BLaER1 (cell line): ENCODE results near the gene ARHGAP25.

Experiments
- H3K27ac ChIP-seq: shearing (Covaris generic); formaldehyde crosslinking; 2 replicates; pipeline ENCODE4 v1.8.1; 2022
- H3K27me3 ChIP-seq: shearing (Covaris generic); formaldehyde crosslinking; 2 replicates; pipeline ENCODE4 v1.8.1; 2022
- H3K36me3 ChIP-seq: shearing (Covaris generic); formaldehyde crosslinking; 2 replicates; pipeline ENCODE4 v1.8.1; 2022
- H3K4me1 ChIP-seq: shearing (Covaris generic); formaldehyde crosslinking; 2 replicates; pipeline ENCODE4 v1.8.1; 2022
- H3K4me2 ChIP-seq: shearing (Covaris generic); formaldehyde crosslinking; 2 replicates; pipeline ENCODE4 v1.8.1; 2022
- H3K4me3 ChIP-seq: shearing (Covaris generic); formaldehyde crosslinking; 2 replicates; pipeline ENCODE4 v1.8.1; 2022
- H3K9ac ChIP-seq: shearing (Covaris generic); formaldehyde crosslinking; 2 replicates; pipeline ENCODE4 v1.8.1; 2022
- H3K9me3 ChIP-seq: shearing (Covaris generic); formaldehyde crosslinking; 2 replicates; pipeline ENCODE4 v1.8.1; 2022
- H4K20me1 ChIP-seq: shearing (Covaris generic); formaldehyde crosslinking; 2 replicates; pipeline ENCODE4 v1.8.1; 2022
- Cebpa-rat ChIP-seq: shearing (Covaris generic); IDR thresholded peaks from 2 replicates; pipeline ENCODE4 v1.8.1; 2022

Gene ARHGAP25

GRCh38 chr2:68837164-68837860 is 102.7 kb downstream of the ARHGAP25 start:
- peak overlapping the region; percentile 85 for H3K27ac ChIP-seq

GRCh38 chr2:68837861-68838341 is 103.3 kb downstream of the ARHGAP25 start:
- no peaks in the 10 kb centered on the region for H3K27me3 ChIP-seq
- peak overlapping the region; percentile 74; the same call in 1 of the 2 replicates for H3K4me2 ChIP-seq
- no peaks in the 10 kb centered on the region for H4K20me1 ChIP-seq
- no peaks in the 10 kb centered on the region for H3K36me3 ChIP-seq
- no peak overlapping the region for H3K9ac ChIP-seq
- H3K9me3 ChIP-seq, result peaks cover 12% of the 10 kb centered on the region
- no peak overlapping the region for H3K4me3 ChIP-seq
- H3K4me1 ChIP-seq, result peaks cover 51% of the 10 kb centered on the region
- TF ChIP-seq Cebpa-rat, result no peak
- peak overlapping the region; percentile 85 for H3K27ac ChIP-seq

More at GRCh38 chr2:68837164-68837860, 102.7 kb downstream of the ARHGAP25 start:
- peaks cover 12% of the 10 kb centered on the region for H3K9me3 ChIP-seq
- peak overlapping the region; percentile 74 for H3K4me2 ChIP-seq
- H3K4me3 ChIP-seq, result no peak overlapping the region
- no peaks in the 10 kb centered on the region for H3K27me3 ChIP-seq
- no peak for TF ChIP-seq Cebpa-rat
- H4K20me1 ChIP-seq, result no peaks in the 10 kb centered on the region
- H3K4me1 ChIP-seq, result peaks cover 57% of the 10 kb centered on the region
- peak overlapping the region; percentile 31; the same call in 1 of the 2 replicates for H3K9ac ChIP-seq
- no peaks in the 10 kb centered on the region for H3K36me3 ChIP-seq

GRCh38 chr2:68838641-68839040 is 104.0 kb downstream of the ARHGAP25 start:
- Histone ChIP-seq H3K4me3 (no peak overlapping the region), H4K20me1 (no peaks in the 10 kb centered on the region), H3K4me2 (no peak overlapping the region), H3K27me3 (no peaks in the 10 kb centered on the region), H3K9me3 (peaks cover 12% of the 10 kb centered on the region), H3K36me3 (no peaks in the 10 kb centered on the region), H3K4me1 (peaks cover 45% of the 10 kb centered on the region), H3K9ac (no peak overlapping the region), H3K27ac (no peak overlapping the region)
- no peak for TF ChIP-seq Cebpa-rat

GRCh38 chr2:68839260-68839833 is 104.7 kb downstream of the ARHGAP25 start:
- TF ChIP-seq Cebpa-rat, result no peak
- Histone ChIP-seq H3K36me3 (no peaks in the 10 kb centered on the region), H3K27ac (no peak overlapping the region), H3K4me2 (no peak overlapping the region), H4K20me1 (no peaks in the 10 kb centered on the region), H3K27me3 (no peaks in the 10 kb centered on the region), H3K9me3 (peaks cover 12% of the 10 kb centered on the region), H3K4me3 (no peak overlapping the region), H3K9ac (no peak overlapping the region), H3K4me1 (peaks cover 38% of the 10 kb centered on the region)

- no peak overlapping the region for H3K9ac ChIP-seq
- no peaks in the 10 kb centered on the region for H3K9me3 ChIP-seq
- no peak overlapping the region for H3K4me3 ChIP-seq
- no peak; the same call in 1 of the 2 replicates for TF ChIP-seq Cebpa-rat
- H3K27ac ChIP-seq, result no peak overlapping the region
- no peaks in the 10 kb centered on the region for H4K20me1 ChIP-seq
- no peaks in the 10 kb centered on the region for H3K36me3 ChIP-seq
- H3K27me3 ChIP-seq, result no peaks in the 10 kb centered on the region
- no peak overlapping the region for H3K4me2 ChIP-seq
- H3K4me1 ChIP-seq, result no peaks in the 10 kb centered on the region
These were observed 110.4 kb downstream of the ARHGAP25 start for GRCh38 chr2:68845043-68845442.

GRCh38 chr2:68846091-68846490 is 111.5 kb downstream of the ARHGAP25 start:
- H3K4me3 ChIP-seq, result no peak overlapping the region
- no peak for TF ChIP-seq Cebpa-rat
- no peaks in the 10 kb centered on the region for H3K36me3 ChIP-seq
- no peaks in the 10 kb centered on the region for H3K4me1 ChIP-seq
- no peak overlapping the region for H3K4me2 ChIP-seq
- H3K27ac ChIP-seq, result no peak overlapping the region
- no peaks in the 10 kb centered on the region for H3K27me3 ChIP-seq
- no peak overlapping the region for H3K9ac ChIP-seq
- no peaks in the 10 kb centered on the region for H4K20me1 ChIP-seq
- no peaks in the 10 kb centered on the region for H3K9me3 ChIP-seq

GRCh38 chr2:68847751-68848150 is 113.1 kb downstream of the ARHGAP25 start:
- H4K20me1 ChIP-seq, result no peaks in the 10 kb centered on the region
- no peaks in the 10 kb centered on the region for H3K9me3 ChIP-seq
- no peak overlapping the region for H3K27ac ChIP-seq
- no peak overlapping the region for H3K9ac ChIP-seq
- no peak overlapping the region for H3K4me2 ChIP-seq
- no peaks in the 10 kb centered on the region for H3K27me3 ChIP-seq
- no peak overlapping the region for H3K4me3 ChIP-seq
- H3K4me1 ChIP-seq, result no peaks in the 10 kb centered on the region
- no peak for TF ChIP-seq Cebpa-rat
- H3K36me3 ChIP-seq, result no peaks in the 10 kb centered on the region

GRCh38 chr2:68849579-68850030 is 115.0 kb downstream of the ARHGAP25 start:
- Histone ChIP-seq H3K4me3 (no peak overlapping the region), H3K27me3 (no peaks in the 10 kb centered on the region), H3K4me2 (no peak overlapping the region), H3K27ac (no peak overlapping the region), H4K20me1 (no peaks in the 10 kb centered on the region), H3K36me3 (no peaks in the 10 kb centered on the region), H3K9ac (no peak overlapping the region), H3K4me1 (no peaks in the 10 kb centered on the region), H3K9me3 (no peaks in the 10 kb centered on the region)
- TF ChIP-seq Cebpa-rat, result no peak

- no peaks in the 10 kb centered on the region for H3K27me3 ChIP-seq
These were observed 115.9 kb downstream of the ARHGAP25 start for GRCh38 chr2:68850524-68850923.

GRCh38 chr2:68853035-68853434 is 118.4 kb downstream of the ARHGAP25 start:
- no peak for TF ChIP-seq Cebpa-rat
- Histone ChIP-seq H3K4me1 (peaks cover 9% of the 10 kb centered on the region), H3K27ac (no peak overlapping the region), H3K9me3 (no peaks in the 10 kb centered on the region), H3K4me2 (no peak overlapping the region), H3K4me3 (no peak overlapping the region), H3K9ac (no peak overlapping the region), H4K20me1 (no peaks in the 10 kb centered on the region), H3K36me3 (no peaks in the 10 kb centered on the region), H3K27me3 (no peaks in the 10 kb centered on the region)

More at GRCh38 chr2:68850524-68850923, 115.9 kb downstream of the ARHGAP25 start:
- no peak for TF ChIP-seq Cebpa-rat
- H3K27ac ChIP-seq, result no peak overlapping the region
- H3K4me3 ChIP-seq, result no peak overlapping the region
- no peaks in the 10 kb centered on the region for H3K4me1 ChIP-seq
- no peaks in the 10 kb centered on the region for H3K9me3 ChIP-seq
- no peak overlapping the region for H3K9ac ChIP-seq
- no peak overlapping the region for H3K4me2 ChIP-seq
- H4K20me1 ChIP-seq, result no peaks in the 10 kb centered on the region
- no peaks in the 10 kb centered on the region for H3K36me3 ChIP-seq
